Karpas-422 (cell line): ENCODE data around the gene CNIH2. TPM values are rescaled to one million over a fixed set of nuclear protein-coding genes. Genes with fewer than 3 reads are reported as not detected.
"Not testable (repeated sequence)": the region's sequence is repeated elsewhere in the genome, so short reads cannot be mapped to it uniquely, and the experiment has no call there.

Experiments used
- DNase-seq: peaks from one replicate; pipeline ENCODE4 v3.0.0-alpha.2; 2015
- H2AFZ ChIP-seq: fragments of 200-600 bp; sonication (generic); 2 replicates; pipeline ENCODE4 v1.6.1; 2014; ENCODE audit warnings: antibody characterized with exemption, low read length, mixed read lengths
- H3K27ac ChIP-seq: fragments of 200-600 bp; sonication (generic); 2 replicates; pipeline ENCODE4 v1.5.1; 2014; ENCODE audit warnings: mild to moderate bottlenecking, low read length, moderate library complexity
- H3K27me3 ChIP-seq: fragments of 200-600 bp; sonication (generic); 2 replicates; pipeline ENCODE4 v1.6.1; 2014; ENCODE audit warnings: low read length, mixed read lengths
- H3K36me3 ChIP-seq: fragments of 200-600 bp; sonication (generic); 2 replicates; pipeline ENCODE4 v1.6.1; 2014; ENCODE audit warnings: low read length, mixed read lengths; ENCODE audit not compliant: insufficient read depth
- H3K4me1 ChIP-seq: fragments of 200-600 bp; sonication (generic); 2 replicates; pipeline ENCODE4 v1.6.1; 2014; ENCODE audit warnings: mild to moderate bottlenecking, low read length, mixed read lengths
- H3K4me2 ChIP-seq: fragments of 200-600 bp; sonication (generic); 2 replicates; pipeline ENCODE4 v1.6.1; 2014; ENCODE audit warnings: low read length, low read depth, mild to moderate bottlenecking; ENCODE audit not compliant: poor library complexity, severe bottlenecking
- H3K4me3 ChIP-seq: fragments of 200-600 bp; sonication (generic); 2 replicates; pipeline ENCODE4 v1.5.1; 2014; ENCODE audit warnings: mild to moderate bottlenecking, antibody characterized with exemption, low read length, mixed read lengths
- H3K79me2 ChIP-seq: fragments of 200-600 bp; sonication (generic); 2 replicates; pipeline ENCODE4 v1.6.1; 2014; ENCODE audit warnings: mild to moderate bottlenecking, low read length, mixed read lengths
- H3K9ac ChIP-seq: fragments of 200-600 bp; sonication (generic); 2 replicates; pipeline ENCODE4 v1.6.0; 2014; ENCODE audit warnings: low read length
- H3K9me2 ChIP-seq: fragments of 200-600 bp; sonication (generic), shearing (Covaris generic); replicated peaks from 2 replicates; pipeline ENCODE4 v1.6.0; 2014; ENCODE audit warnings: mild to moderate bottlenecking, low read length, moderate library complexity; ENCODE audit not compliant: insufficient read depth
- H3K9me3 ChIP-seq: fragments of 300-700, 200-600 bp; sonication (generic); 2 replicates; pipeline ENCODE4 v1.6.1; 2014; ENCODE audit warnings: low read length, mixed read lengths
- H4K20me1 ChIP-seq: fragments of 200-600 bp; sonication (generic); 2 replicates; pipeline ENCODE4 v1.6.1; 2014; ENCODE audit warnings: mild to moderate bottlenecking, antibody characterized with exemption, low read length, low read depth; ENCODE audit not compliant: insufficient read depth
- total RNA-seq: library from RNA; depleted of rRNA; stranded (reverse); fragments of >200 nt; shearing (Covaris generic); gene quantifications from 2 replicates; pipeline ENCODE4 v1.2.3, GENCODE V29; 2014; ENCODE audit warnings: low replicate concordance

Gene CNIH2
- total RNA-seq, 1 experiment from 2014 or later: 0.34 TPM

- peak overlapping the region; percentile 73 for H3K9ac ChIP-seq
Measured at GRCh38 chr11:66317723-66318599, 40.0 kb downstream of the CNIH2 start.

GRCh38 chr11:66318600-66318970 lies 40.6 kb downstream of the CNIH2 start:
- H3K36me3 ChIP-seq: no peaks in the 10 kb centered on the region
- H3K27me3 ChIP-seq: no peaks in the 10 kb centered on the region
- H3K79me2 ChIP-seq: no peaks in the 10 kb centered on the region
- H3K4me3 ChIP-seq: peak overlapping the region; percentile 54
- peak overlapping the region; percentile 73 for H3K9ac ChIP-seq
- H3K9me3 ChIP-seq: no peaks in the 10 kb centered on the region
- peak overlapping the region; percentile 54; the same call in 1 of the 2 replicates for H2AFZ ChIP-seq
- H3K27ac ChIP-seq: peak overlapping the region; percentile 92
- peaks cover 29% of the 10 kb centered on the region for H3K4me1 ChIP-seq
- H4K20me1 ChIP-seq: no peaks in the 10 kb centered on the region
- H3K9me2 ChIP-seq: no peaks in the 10 kb centered on the region
- no peak for DNase-seq
- peak overlapping the region; percentile 70 for H3K4me2 ChIP-seq

More at GRCh38 chr11:66317723-66318599, 40.0 kb downstream of the CNIH2 start:
- Histone ChIP-seq H3K79me2 (no peaks in the 10 kb centered on the region), H3K27me3 (no peaks in the 10 kb centered on the region), H2AFZ (peak overlapping the region; percentile 54; the same call in 1 of the 2 replicates), H4K20me1 (no peaks in the 10 kb centered on the region), H3K4me2 (peak overlapping the region; percentile 70), H3K36me3 (no peaks in the 10 kb centered on the region), H3K9me3 (no peaks in the 10 kb centered on the region), H3K27ac (peak overlapping the region; percentile 92), H3K9me2 (no peaks in the 10 kb centered on the region), H3K4me1 (peaks cover 35% of the 10 kb centered on the region), H3K4me3 (peak overlapping the region; percentile 54)
- peak; percentile 93 for DNase-seq

- H2AFZ ChIP-seq, H3K27me3 ChIP-seq, H3K27ac ChIP-seq, H3K4me2 ChIP-seq, H4K20me1 ChIP-seq, H3K9me3 ChIP-seq, H3K4me3 ChIP-seq, H3K36me3 ChIP-seq, H3K79me2 ChIP-seq, H3K9ac ChIP-seq, DNase-seq, H3K9me2 ChIP-seq: not testable (repeated sequence)
- peaks cover 26% of the 10 kb centered on the region for H3K4me1 ChIP-seq
Measured at GRCh38 chr11:66320289-66320688, 42.3 kb downstream of the CNIH2 start.

GRCh38 chr11:66320748-66321147 lies 42.8 kb downstream of the CNIH2 start:
- not testable (repeated sequence) for H3K27me3 ChIP-seq, H3K36me3 ChIP-seq, H2AFZ ChIP-seq, H3K9ac ChIP-seq, H3K4me3 ChIP-seq, H3K27ac ChIP-seq, H3K4me2 ChIP-seq, DNase-seq, H3K9me3 ChIP-seq, H4K20me1 ChIP-seq, H3K9me2 ChIP-seq, H3K79me2 ChIP-seq
- H3K4me1 ChIP-seq: peaks cover 26% of the 10 kb centered on the region

GRCh38 chr11:66321606-66322005 lies 43.6 kb downstream of the CNIH2 start:
- no peaks in the 10 kb centered on the region for H3K27me3 ChIP-seq
- H3K4me3 ChIP-seq: no peak overlapping the region
- H3K4me2 ChIP-seq: no peak overlapping the region
- no peaks in the 10 kb centered on the region for H3K36me3 ChIP-seq
- no peaks in the 10 kb centered on the region for H3K9me3 ChIP-seq
- DNase-seq: no peak
- H3K79me2 ChIP-seq: no peaks in the 10 kb centered on the region
- H3K9ac ChIP-seq: no peak overlapping the region
- H2AFZ ChIP-seq: no peak overlapping the region
- peaks cover 29% of the 10 kb centered on the region for H3K4me1 ChIP-seq
- H3K27ac ChIP-seq: no peak overlapping the region
- H3K9me2 ChIP-seq: no peaks in the 10 kb centered on the region
- no peaks in the 10 kb centered on the region for H4K20me1 ChIP-seq

- peaks cover 20% of the 10 kb centered on the region for H3K4me1 ChIP-seq
Measured at GRCh38 chr11:66322732-66323427, 44.9 kb downstream of the CNIH2 start.

GRCh38 chr11:66323684-66324083 lies 45.7 kb downstream of the CNIH2 start:
- Histone ChIP-seq H3K79me2 (no peaks in the 10 kb centered on the region), H3K9me2 (no peaks in the 10 kb centered on the region), H4K20me1 (no peaks in the 10 kb centered on the region), H3K4me1 (peaks cover 20% of the 10 kb centered on the region), H3K27ac (no peak overlapping the region), H3K9me3 (no peaks in the 10 kb centered on the region), H2AFZ (no peak overlapping the region), H3K4me3 (no peak overlapping the region), H3K9ac (no peak overlapping the region), H3K36me3 (no peaks in the 10 kb centered on the region), H3K4me2 (no peak overlapping the region), H3K27me3 (no peaks in the 10 kb centered on the region)
- DNase-seq: no peak

More at GRCh38 chr11:66322732-66323427, 44.9 kb downstream of the CNIH2 start:
- Histone ChIP-seq H3K27ac (no peak overlapping the region), H3K36me3 (no peaks in the 10 kb centered on the region), H4K20me1 (no peaks in the 10 kb centered on the region), H3K9me3 (no peaks in the 10 kb centered on the region), H3K79me2 (no peaks in the 10 kb centered on the region), H2AFZ (no peak overlapping the region), H3K9me2 (no peaks in the 10 kb centered on the region), H3K4me3 (no peak overlapping the region), H3K27me3 (no peaks in the 10 kb centered on the region), H3K4me2 (no peak overlapping the region), H3K9ac (no peak overlapping the region)
- DNase-seq: no peak

GRCh38 chr11:66324664-66325063 lies 46.7 kb downstream of the CNIH2 start:
- Histone ChIP-seq H3K9me3 (no peaks in the 10 kb centered on the region), H3K27ac (no peak overlapping the region), H3K4me3 (no peak overlapping the region), H3K9me2 (no peaks in the 10 kb centered on the region), H4K20me1 (no peaks in the 10 kb centered on the region), H3K27me3 (no peaks in the 10 kb centered on the region), H3K9ac (no peak overlapping the region), H3K4me2 (no peak overlapping the region), H3K79me2 (no peaks in the 10 kb centered on the region), H3K4me1 (peaks cover 16% of the 10 kb centered on the region), H3K36me3 (no peaks in the 10 kb centered on the region), H2AFZ (no peak overlapping the region)
- DNase-seq: no peak
